Smooth muscle cell (in vitro differentiated cells): ENCODE results near the gene LRRC4C. TPM values are rescaled to one million over a fixed set of nuclear protein-coding genes. Genes with fewer than 3 reads are reported as not detected.

ENCODE experiments used
- DNase-seq: peaks from one replicate; lab custom pipeline; 2025; ENCODE audit not compliant: unreplicated experiment; lab: John Stamatoyannopoulos, UW
- H2AFZ ChIP-seq: fragments of 200-600 bp; sonication (generic); 2 replicates; pipeline ENCODE4 v1.6.0; 2016; ENCODE audit warnings: antibody characterized with exemption, low read depth, mild to moderate bottlenecking
- H3F3A ChIP-seq: fragments of 200-600 bp; sonication (generic); 2 replicates; pipeline ENCODE4 v1.6.0; 2017; ENCODE audit warnings: antibody characterized with exemption, low read depth
- H3K27ac ChIP-seq: fragments of 200-600 bp; sonication (generic); 2 replicates; pipeline ENCODE4 v1.5.1; 2016; ENCODE audit warnings: low read depth, mild to moderate bottlenecking
- H3K27me3 ChIP-seq: fragments of 200-600 bp; sonication (generic); 2 replicates; pipeline ENCODE4 v1.6.1; 2016; ENCODE audit warnings: low read depth, mild to moderate bottlenecking
- H3K36me3 ChIP-seq: fragments of 200-600 bp; sonication (generic); 2 replicates; pipeline ENCODE4 v1.5.1; 2016; ENCODE audit warnings: low read depth
- H3K4me1 ChIP-seq: fragments of 200-600 bp; sonication (generic); 2 replicates; pipeline ENCODE4 v1.5.1; 2016; ENCODE audit warnings: low read depth
- H3K4me2 ChIP-seq: fragments of 200-600 bp; sonication (generic); 2 replicates; pipeline ENCODE4 v1.6.0; 2016; ENCODE audit warnings: mild to moderate bottlenecking
- H3K4me3 ChIP-seq: fragments of 200-600 bp; sonication (generic); 2 replicates; pipeline ENCODE4 v1.5.1; 2016; ENCODE audit warnings: mild to moderate bottlenecking
- H3K79me2 ChIP-seq: fragments of 200-600 bp; sonication (generic); 2 replicates; pipeline ENCODE4 v1.6.0; 2016; ENCODE audit warnings: low read depth, mild to moderate bottlenecking
- H3K9ac ChIP-seq: fragments of 200-600 bp; sonication (generic); 2 replicates; pipeline ENCODE4 v1.6.0; 2016; ENCODE audit warnings: low read depth
- H3K9me3 ChIP-seq: fragments of 200-600 bp; sonication (generic); replicated peaks from 2 replicates; pipeline ENCODE4 v1.5.1; 2016; ENCODE audit warnings: low read depth
- H4K20me1 ChIP-seq: fragments of 200-600 bp; sonication (generic); 2 replicates; pipeline ENCODE4 v1.6.0; 2016; ENCODE audit warnings: low read depth
- CTCF ChIP-seq: fragments of 200-600 bp; sonication (generic); IDR thresholded peaks from 2 replicates; pipeline ENCODE4 v1.5.1; 2017; ENCODE audit warnings: borderline replicate concordance, mild to moderate bottlenecking, antibody characterized with exemption; ENCODE audit not compliant: insufficient read depth, poor library complexity, severe bottlenecking
- WGBS: methylation state at CpG from one replicate; pipeline ENCODE4 v1.1.7; 2016; ENCODE audit warnings: low lambda C conversion rate; 5-methylcytosine and 5-hydroxymethylcytosine counted together
- polyA plus RNA-seq: library from polyadenylated mRNA; unstranded; fragments of >200 nt; fragmentation: Nextera tagmentation; extraction: Ambion mirVana; gene quantifications from 2 replicates; pipeline ENCODE4 v1.2.1, GENCODE V29; 2016
- total RNA-seq: library from RNA; depleted of rRNA; stranded (reverse); fragments of >200 nt; gene quantifications from 2 replicates; pipeline ENCODE4 v1.2.3, GENCODE V29; 2014

LRRC4C gene
- total and polyA plus RNA-seq, 2 experiments from 2014 or later, result 7.3 to 10.1 TPM

- no peaks in the 10 kb centered on the region for H3K27me3 ChIP-seq
- no peaks in the 10 kb centered on the region for H3F3A ChIP-seq
- H3K27ac ChIP-seq, result peak overlapping the region; percentile 21
Measured at GRCh38 chr11:41286751-41287150, 172.7 kb downstream of the LRRC4C start.

GRCh38 chr11:41284354-41284753 is 175.1 kb downstream of the LRRC4C start:
- Histone ChIP-seq H3F3A (no peaks in the 10 kb centered on the region), H3K79me2 (no peaks in the 10 kb centered on the region), H3K4me2 (no peak overlapping the region), H3K4me3 (no peak overlapping the region), H3K9me3 (no peaks in the 10 kb centered on the region), H3K4me1 (peaks cover 15% of the 10 kb centered on the region), H4K20me1 (no peaks in the 10 kb centered on the region), H3K9ac (no peak overlapping the region), H3K27ac (no peak overlapping the region), H3K36me3 (no peaks in the 10 kb centered on the region), H3K27me3 (no peaks in the 10 kb centered on the region), H2AFZ (no peak overlapping the region)
- no peak for DNase-seq
- no peak for TF ChIP-seq CTCF
- 51% methylated on average over 3 of the region's 3 CpGs for whole genome bisulfite sequencing

More at GRCh38 chr11:41286751-41287150, 172.7 kb downstream of the LRRC4C start:
- no peaks in the 10 kb centered on the region for H3K36me3 ChIP-seq
- no peak overlapping the region for H3K4me3 ChIP-seq
- TF ChIP-seq CTCF, result no peak
- H3K4me2 ChIP-seq, result no peak overlapping the region
- H3K4me1 ChIP-seq, result peaks cover 15% of the 10 kb centered on the region
- no peaks in the 10 kb centered on the region for H3K9me3 ChIP-seq
- no peaks in the 10 kb centered on the region for H4K20me1 ChIP-seq
- H3K79me2 ChIP-seq, result no peaks in the 10 kb centered on the region
- DNase-seq, result no peak
- no peak overlapping the region for H3K9ac ChIP-seq
- no peak overlapping the region for H2AFZ ChIP-seq

- no peak for DNase-seq
- H3K4me1 ChIP-seq, result peaks cover 15% of the 10 kb centered on the region
- H3K9me3 ChIP-seq, result no peaks in the 10 kb centered on the region
- no peaks in the 10 kb centered on the region for H4K20me1 ChIP-seq
- H3K9ac ChIP-seq, result peak overlapping the region; percentile 27
- no peaks in the 10 kb centered on the region for H3K36me3 ChIP-seq
- H3K27me3 ChIP-seq, result no peaks in the 10 kb centered on the region
- no peaks in the 10 kb centered on the region for H3K79me2 ChIP-seq
- no peaks in the 10 kb centered on the region for H3F3A ChIP-seq
- H2AFZ ChIP-seq, result no peak overlapping the region
- H3K27ac ChIP-seq, result peak overlapping the region; percentile 82
- peak overlapping the region; percentile 43 for H3K4me2 ChIP-seq
- WGBS, result 53% methylated on average over 6 of the region's 6 CpGs
- no peak overlapping the region for H3K4me3 ChIP-seq
- no peak for TF ChIP-seq CTCF
Measured at GRCh38 chr11:41283191-41283930, 176.1 kb downstream of the LRRC4C start.

GRCh38 chr11:41282395-41282794 is 177.1 kb downstream of the LRRC4C start:
- Histone ChIP-seq H3K4me2 (no peak overlapping the region), H3K4me1 (peaks cover 15% of the 10 kb centered on the region), H2AFZ (no peak overlapping the region), H4K20me1 (no peaks in the 10 kb centered on the region), H3K27ac (peak overlapping the region; percentile 82), H3K9me3 (no peaks in the 10 kb centered on the region), H3K9ac (peak overlapping the region; percentile 27), H3K79me2 (no peaks in the 10 kb centered on the region), H3K36me3 (no peaks in the 10 kb centered on the region), H3K4me3 (no peak overlapping the region), H3F3A (no peaks in the 10 kb centered on the region), H3K27me3 (no peaks in the 10 kb centered on the region)
- 64% methylated on average over 5 of the region's 5 CpGs for WGBS
- no peak for TF ChIP-seq CTCF
- no peak for DNase-seq
